Measurements from ENCODE around the gene TBX6. TPM values are rescaled to one million over a fixed set of nuclear protein-coding genes. Genes with fewer than 3 reads are reported as not detected.

TBX6 gene
- total RNA-seq, 4 donors from 2014 or later, result 0.29 to 0.92 (median 0.67) TPM

DNA sequence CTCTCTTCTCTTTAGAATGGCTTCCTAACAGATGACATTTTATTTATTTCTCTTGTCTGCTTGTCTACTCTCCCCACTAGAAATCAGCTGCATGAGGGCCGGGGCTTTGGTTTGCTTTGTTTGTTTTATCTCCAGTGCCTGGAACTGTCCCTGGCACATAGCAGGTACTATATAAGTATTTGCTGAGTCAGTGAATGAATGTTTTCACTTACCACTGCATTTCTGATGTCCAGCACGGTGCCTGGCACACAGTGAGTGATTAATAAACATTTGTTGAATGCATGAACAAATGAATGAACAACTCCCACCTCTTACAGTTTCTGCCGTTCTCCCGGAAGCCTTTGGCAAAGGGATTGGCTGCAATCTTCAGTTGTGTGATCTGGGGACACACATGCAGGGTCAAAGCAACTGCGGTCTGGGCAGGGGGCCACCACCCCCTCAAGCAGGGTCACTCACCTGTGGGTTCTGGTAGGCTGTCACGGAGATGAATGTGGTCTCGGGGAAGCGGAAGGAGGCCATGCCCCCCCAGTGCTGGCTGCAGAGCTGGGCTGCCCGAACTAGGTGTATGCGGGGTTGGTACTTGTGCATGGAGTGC, 3.4 kb downstream of the TBX6 start:
- H3K9me3 ChIP-seq, result no peaks in the 10 kb centered on the region
- intact Hi-C loops (cut with DNase I; ENCODE audit: low total_unique reads), result no loop called here
- DNase-seq (no peak), ATAC-seq (no peak)
- in situ Hi-C loops (cut with MboI; ENCODE audit: low sequenced_read_pairs in 4 of 4), result loop anchor here in 1 of 4 donors (25.0 kb wide), 1 partner anchor 274 kb away; the partner anchor contains the start of genes CD2BP2, MYL11 and TBC1D10B
- peak overlapping the region in 1 of 4 donors; percentile 42 for H3K27ac ChIP-seq
- H3K4me1 ChIP-seq, result peaks cover 18 to 28% of the 10 kb centered on the region in 2 donors
- H3K27me3 ChIP-seq, result no peaks in the 10 kb centered on the region
- H3K4me3 ChIP-seq, result no peak overlapping the region
- no peak for TF ChIP-seq CTCF (IDR thresholded peaks at IDR 0.05 in 4 of 5, conservative IDR thresholded peaks at IDR 0.05 in 1 of 5)
- no peak for TF ChIP-seq POLR2A (IDR thresholded peaks at IDR 0.05)
- peaks cover 0 to 29% of the 10 kb centered on the region in 2 donors for H3K36me3 ChIP-seq

- DNase-seq (no peak), ATAC-seq (no peak)
- H3K27me3 ChIP-seq, result no peaks in the 10 kb centered on the region
- peaks cover 0 to 34% of the 10 kb centered on the region in 2 donors for H3K36me3 ChIP-seq
- intact Hi-C loops (cut with DNase I; ENCODE audit: low total_unique reads) (no loop called here), in situ Hi-C loops (cut with MboI; ENCODE audit: low sequenced_read_pairs in 4 of 4) (loop anchor here in 1 of 4 donors (25.0 kb wide), 1 partner anchor 275 kb away; the partner anchor contains the start of genes CD2BP2, MYL11 and TBC1D10B)
- H3K4me3 ChIP-seq, result no peak overlapping the region
- TF ChIP-seq POLR2A (IDR thresholded peaks at IDR 0.05) (no peak), CTCF (IDR thresholded peaks at IDR 0.05 in 4 of 5, conservative IDR thresholded peaks at IDR 0.05 in 1 of 5) (no peak)
- no peak overlapping the region for H3K27ac ChIP-seq
- peaks cover 10 to 19% of the 10 kb centered on the region in 2 donors for H3K4me1 ChIP-seq
- H3K9me3 ChIP-seq, result no peaks in the 10 kb centered on the region
These were observed 4.4 kb downstream of the TBX6 start for GRCh38 chr16:30087181-30087898.

GRCh38 chr16:30086291-30087140, 5.2 kb downstream of the TBX6 start:
- in situ Hi-C loops (cut with MboI; ENCODE audit: low sequenced_read_pairs in 4 of 4), result loop anchor here in 1 of 4 donors (25.0 kb wide), 1 partner anchor 276 kb away; the partner anchor contains the start of genes CD2BP2, MYL11 and TBC1D10B

More at GRCh38 chr16:30086291-30087140, 5.2 kb downstream of the TBX6 start:
- TF ChIP-seq CTCF (IDR thresholded peaks at IDR 0.05 in 4 of 5, conservative IDR thresholded peaks at IDR 0.05 in 1 of 5) (no peak), POLR2A (IDR thresholded peaks at IDR 0.05) (no peak)
- Histone ChIP-seq H3K9me3 (no peaks in the 10 kb centered on the region), H3K36me3 (peaks cover 0 to 43% of the 10 kb centered on the region in 2 donors), H3K4me3 (no peak overlapping the region), H3K27me3 (no peaks in the 10 kb centered on the region), H3K4me1 (peaks cover 5 to 15% of the 10 kb centered on the region in 2 donors), H3K27ac (no peak overlapping the region)
- intact Hi-C loops (cut with DNase I; ENCODE audit: low total_unique reads), result no loop called here
- no peak for ATAC-seq
- no peak for DNase-seq
